Glutamatergic neuron (in vitro differentiated cells): ENCODE data around the gene TRAPPC6A. TPM values are rescaled to one million over a fixed set of nuclear protein-coding genes. Genes with fewer than 3 reads are reported as not detected.

Source experiments
- DNase-seq: peaks from one replicate; pipeline ENCODE4 v3.0.0; 2022
- H3K27ac Mint-ChIP-seq: one replicate; pipeline ENCODE4 v1.8.0; 2020; ENCODE audit warnings: mild to moderate bottlenecking, mixed read lengths, inconsistent platforms; ENCODE audit not compliant: unreplicated experiment
- H3K27me3 Mint-ChIP-seq: one replicate; pipeline ENCODE4 v1.8.0; 2020; ENCODE audit warnings: mild to moderate bottlenecking, moderate library complexity, mixed read lengths, inconsistent platforms; ENCODE audit not compliant: unreplicated experiment
- H3K36me3 Mint-ChIP-seq: one replicate; pipeline ENCODE4 v1.8.0; 2020; ENCODE audit warnings: mild to moderate bottlenecking, mixed read lengths, inconsistent platforms; ENCODE audit not compliant: unreplicated experiment
- H3K4me1 Mint-ChIP-seq: one replicate; pipeline ENCODE4 v1.8.0; 2020; ENCODE audit warnings: mild to moderate bottlenecking, low read depth, mixed read lengths, inconsistent platforms; ENCODE audit not compliant: unreplicated experiment
- H3K4me3 Mint-ChIP-seq: one replicate; pipeline ENCODE4 v1.8.0; 2020; ENCODE audit warnings: mild to moderate bottlenecking, mixed read lengths, inconsistent platforms; ENCODE audit not compliant: unreplicated experiment
- H3K9me3 Mint-ChIP-seq: one replicate; pipeline ENCODE4 v1.8.0; 2020; ENCODE audit warnings: mild to moderate bottlenecking, moderate library complexity, mixed read lengths, inconsistent platforms; ENCODE audit not compliant: unreplicated experiment
- total RNA-seq: library from RNA; stranded (reverse); fragmentation: NEBNext Ultra II Directional; extraction: Animal tissue kit (Norgen Biotek cat#: 25700); gene quantifications from one replicate; pipeline ENCODE4 v1.2.1, GENCODE V29; 2021; ENCODE audit not compliant: unreplicated experiment
- TF ChIP-seq, protein P1 (sequence below): fragments of 200-600 bp; sonication (generic); IDR thresholded peaks from one replicate; pipeline ENCODE4 v1.5.0; 2021; ENCODE audit not compliant: partially characterized antibody, unreplicated experiment

Gene TRAPPC6A
- total RNA-seq, 1 donor from 2014 or later: 31.6 TPM

DNA sequence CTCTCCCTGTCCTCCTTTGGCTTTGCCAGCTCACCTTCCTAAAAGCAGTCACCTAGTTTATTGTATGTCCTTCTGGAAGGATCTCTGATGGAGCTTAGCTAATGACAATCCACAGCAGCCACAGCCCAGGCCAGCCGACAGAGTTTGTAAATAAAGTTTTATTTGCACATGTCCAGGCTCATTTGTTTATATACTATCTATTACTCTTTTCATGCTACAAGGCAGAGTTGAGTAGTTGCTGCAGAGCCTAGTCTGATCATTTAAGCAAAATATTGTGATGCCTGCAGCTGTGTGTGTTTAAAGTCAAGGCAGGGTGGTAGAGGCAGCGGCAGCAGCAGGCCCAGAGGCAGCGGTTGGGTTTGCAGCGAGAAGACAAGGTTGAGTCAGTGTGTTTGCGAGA lies 49.9 kb downstream of the TRAPPC6A start:
- no peaks in the 10 kb centered on the region for H3K36me3 Mint-ChIP-seq
- H3K27ac Mint-ChIP-seq: no peak overlapping the region
- TF ChIP-seq, protein P1, sequence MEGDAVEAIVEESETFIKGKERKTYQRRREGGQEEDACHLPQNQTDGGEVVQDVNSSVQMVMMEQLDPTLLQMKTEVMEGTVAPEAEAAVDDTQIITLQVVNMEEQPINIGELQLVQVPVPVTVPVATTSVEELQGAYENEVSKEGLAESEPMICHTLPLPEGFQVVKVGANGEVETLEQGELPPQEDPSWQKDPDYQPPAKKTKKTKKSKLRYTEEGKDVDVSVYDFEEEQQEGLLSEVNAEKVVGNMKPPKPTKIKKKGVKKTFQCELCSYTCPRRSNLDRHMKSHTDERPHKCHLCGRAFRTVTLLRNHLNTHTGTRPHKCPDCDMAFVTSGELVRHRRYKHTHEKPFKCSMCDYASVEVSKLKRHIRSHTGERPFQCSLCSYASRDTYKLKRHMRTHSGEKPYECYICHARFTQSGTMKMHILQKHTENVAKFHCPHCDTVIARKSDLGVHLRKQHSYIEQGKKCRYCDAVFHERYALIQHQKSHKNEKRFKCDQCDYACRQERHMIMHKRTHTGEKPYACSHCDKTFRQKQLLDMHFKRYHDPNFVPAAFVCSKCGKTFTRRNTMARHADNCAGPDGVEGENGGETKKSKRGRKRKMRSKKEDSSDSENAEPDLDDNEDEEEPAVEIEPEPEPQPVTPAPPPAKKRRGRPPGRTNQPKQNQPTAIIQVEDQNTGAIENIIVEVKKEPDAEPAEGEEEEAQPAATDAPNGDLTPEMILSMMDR: no peak

DNA sequence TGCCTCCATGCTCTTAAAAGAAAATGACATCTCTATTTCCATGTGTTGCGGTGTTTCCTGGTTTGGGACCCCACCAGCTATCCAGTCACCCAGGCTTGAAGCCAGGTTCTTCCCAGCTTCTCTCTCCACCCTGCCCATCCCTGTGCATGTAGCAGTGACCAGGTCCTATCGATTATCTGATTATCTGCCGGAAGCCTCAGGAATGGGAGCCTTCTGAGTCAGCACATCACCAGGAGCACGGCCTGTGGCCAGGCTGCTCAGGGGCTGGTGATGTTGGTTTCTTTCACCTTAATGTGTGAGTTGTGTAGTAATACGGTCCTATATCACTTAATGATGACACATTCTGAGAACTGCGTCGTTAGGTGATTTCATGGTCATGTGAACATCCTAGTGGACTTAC lies 51.4 kb downstream of the TRAPPC6A start:
- no peaks in the 10 kb centered on the region for H3K36me3 Mint-ChIP-seq
- H3K9me3 Mint-ChIP-seq: peaks cover 11% of the 10 kb centered on the region
- peaks cover 13% of the 10 kb centered on the region for H3K4me1 Mint-ChIP-seq
- no peak overlapping the region for H3K27ac Mint-ChIP-seq
- peaks cover 8% of the 10 kb centered on the region for H3K27me3 Mint-ChIP-seq
- no peak for DNase-seq
- no peak overlapping the region for H3K4me3 Mint-ChIP-seq
- TF ChIP-seq, protein P1: no peak

More for the DNA sequence above, 49.9 kb downstream of the TRAPPC6A start:
- H3K4me3 Mint-ChIP-seq: no peak overlapping the region
- H3K9me3 Mint-ChIP-seq: peaks cover 6% of the 10 kb centered on the region
- peaks cover 8% of the 10 kb centered on the region for H3K27me3 Mint-ChIP-seq
- no peak for DNase-seq
- peaks cover 6% of the 10 kb centered on the region for H3K4me1 Mint-ChIP-seq

DNA sequence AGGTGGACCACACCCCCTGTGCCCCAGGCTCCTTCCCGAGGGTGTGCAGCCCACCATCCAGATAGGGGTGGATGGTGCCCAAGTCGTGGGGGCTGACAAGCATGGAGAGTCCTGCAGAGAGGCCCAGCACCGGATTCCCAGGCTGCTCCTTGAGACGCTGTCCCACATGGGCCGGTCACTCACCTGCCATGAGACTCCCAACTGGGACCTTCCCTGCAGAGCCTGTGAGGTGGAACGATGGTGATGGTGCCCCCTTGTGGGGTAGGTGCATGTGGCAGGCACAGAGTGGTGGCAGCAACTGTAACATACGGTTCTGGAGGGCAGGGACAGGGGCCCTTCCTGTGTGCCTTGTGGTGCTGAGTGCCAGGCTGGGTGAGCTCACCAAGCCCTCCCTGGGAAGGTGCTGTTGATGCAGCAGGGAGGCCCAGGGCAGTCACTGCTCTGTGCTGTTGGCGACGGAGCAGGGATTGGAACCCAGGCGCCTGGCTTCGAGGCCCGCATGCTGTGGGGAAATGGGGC lies 52.0 kb downstream of the TRAPPC6A start:
- no peak overlapping the region for H3K27ac Mint-ChIP-seq
- peaks cover 8% of the 10 kb centered on the region for H3K27me3 Mint-ChIP-seq
- H3K36me3 Mint-ChIP-seq: no peaks in the 10 kb centered on the region
- TF ChIP-seq, protein P1: peak; percentile 75
- no peak overlapping the region for H3K4me3 Mint-ChIP-seq
- H3K9me3 Mint-ChIP-seq: peaks cover 11% of the 10 kb centered on the region
- DNase-seq: peak; percentile 75
- peaks cover 19% of the 10 kb centered on the region for H3K4me1 Mint-ChIP-seq

DNA sequence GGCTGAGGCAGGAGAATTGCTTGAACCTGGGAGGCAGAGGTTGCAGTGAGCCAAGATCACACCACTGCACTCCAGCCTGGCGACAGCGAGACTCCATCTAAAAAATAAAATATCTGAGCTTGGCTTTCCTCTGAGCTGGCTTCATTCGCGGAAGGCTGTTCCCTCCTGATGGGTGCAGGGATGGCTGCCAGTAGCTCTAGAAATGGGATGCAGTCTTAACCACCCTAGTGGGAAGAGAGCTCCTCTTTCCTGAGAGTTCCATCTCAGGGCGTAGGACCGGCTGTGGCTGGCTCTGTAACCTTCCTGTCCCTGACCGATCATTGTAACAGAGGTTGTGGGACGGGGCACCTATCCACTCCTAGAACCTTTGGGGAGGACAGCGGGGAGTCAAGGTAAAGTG lies 52.7 kb downstream of the TRAPPC6A start:
- TF ChIP-seq, protein P1: no peak
- H3K9me3 Mint-ChIP-seq: peaks cover 13% of the 10 kb centered on the region
- peaks cover 8% of the 10 kb centered on the region for H3K27me3 Mint-ChIP-seq
- H3K36me3 Mint-ChIP-seq: no peaks in the 10 kb centered on the region
- no peak for DNase-seq
- no peak overlapping the region for H3K27ac Mint-ChIP-seq
- no peak overlapping the region for H3K4me3 Mint-ChIP-seq
- peaks cover 23% of the 10 kb centered on the region for H3K4me1 Mint-ChIP-seq

DNA sequence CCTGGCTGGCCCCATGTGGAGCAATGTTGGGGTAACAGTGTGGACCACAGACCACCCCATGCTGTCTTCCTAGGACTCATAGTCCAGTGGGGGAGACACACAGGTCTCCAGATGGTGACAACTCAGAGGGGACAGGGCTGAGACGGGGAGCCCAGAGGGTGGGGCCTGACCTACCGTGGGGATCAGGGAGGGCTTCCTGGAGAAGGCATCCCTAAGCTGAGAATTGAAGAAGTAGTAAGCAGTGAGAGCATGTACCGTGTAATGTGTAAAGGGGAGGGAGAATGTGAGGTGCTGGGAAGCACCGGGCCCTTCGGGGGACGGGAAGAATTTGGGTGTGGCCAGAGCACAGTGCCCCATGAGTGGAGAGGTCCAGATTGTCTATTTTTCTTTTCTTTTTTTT lies 54.0 kb downstream of the TRAPPC6A start:
- Mint-ChIP-seq H3K36me3 (no peaks in the 10 kb centered on the region), H3K27ac (no peak overlapping the region)

More for the DNA sequence above, 54.0 kb downstream of the TRAPPC6A start:
- no peak for DNase-seq
- Mint-ChIP-seq H3K9me3 (peaks cover 15% of the 10 kb centered on the region), H3K27me3 (peaks cover 9% of the 10 kb centered on the region), H3K4me1 (peaks cover 24% of the 10 kb centered on the region), H3K4me3 (no peak overlapping the region)
- TF ChIP-seq, protein P1: no peak
